ENCODE measurements around the gene CCDC38. TPM values are rescaled to one million over a fixed set of nuclear protein-coding genes. Genes with fewer than 3 reads are reported as not detected.

Gene CCDC38
- total and polyA plus RNA-seq, 4 donors, result 0.46 to 1.4 (median 0.93) TPM

- TF ChIP-seq TAF1 (conservative IDR thresholded peaks at IDR 0.05), result no peak
- no peak for TF ChIP-seq HNF4G (IDR thresholded peaks at IDR 0.05)
- TF ChIP-seq GABPA (IDR thresholded peaks at IDR 0.05 in 1 of 2, conservative IDR thresholded peaks at IDR 0.05 in 1 of 2), result no peak
- TF ChIP-seq FOXA2 (IDR thresholded peaks at IDR 0.05), result no peak
- TF ChIP-seq YY1 (IDR thresholded peaks at IDR 0.05), result no peak
- no peak for TF ChIP-seq EGR1 (IDR thresholded peaks at IDR 0.05; ENCODE audit: low read depth in 2 of 2)
- no peak for TF ChIP-seq ATF3 (IDR thresholded peaks at IDR 0.05)
- TF ChIP-seq FOXA1 (IDR thresholded peaks at IDR 0.05), result no peak
- no peak for TF ChIP-seq HNF4A (conservative IDR thresholded peaks at IDR 0.05)
These were observed 51.5 kb downstream of the CCDC38 start (continued) for GRCh38 chr12:95890958-95891357.

GRCh38 chr12:95887311-95887710 lies 55.1 kb downstream of the CCDC38 start:
- no peak overlapping the region for H3K27ac ChIP-seq (ENCODE audit: low read depth in 1 of 2, low read length in 2 of 2)
- H3K9ac ChIP-seq (ENCODE audit: low read depth in 1 of 2, low read length in 2 of 2), result no peak overlapping the region
- WGBS, result 87% methylated on average over 5 of the region's 5 CpGs
- DNase-seq (ENCODE audit: low spot score), result no peak
- no peaks in the 10 kb centered on the region for H3K27me3 ChIP-seq (ENCODE audit: control insufficient read depth in 4 of 4, insufficient read depth in 4 of 4, low read length in 3 of 4)
- TF ChIP-seq REST (IDR thresholded peaks at IDR 0.05) (no peak), GABPA (IDR thresholded peaks at IDR 0.05 in 1 of 2, conservative IDR thresholded peaks at IDR 0.05 in 1 of 2) (no peak), ATF3 (IDR thresholded peaks at IDR 0.05) (no peak), FOXA2 (IDR thresholded peaks at IDR 0.05) (no peak), NR2F2 (IDR thresholded peaks at IDR 0.05) (no peak), MAX (IDR thresholded peaks at IDR 0.05) (no peak), TAF1 (conservative IDR thresholded peaks at IDR 0.05) (no peak), RXRA (IDR thresholded peaks at IDR 0.05) (no peak), RAD21 (IDR thresholded peaks at IDR 0.05) (no peak), EGR1 (IDR thresholded peaks at IDR 0.05; ENCODE audit: low read depth in 2 of 2) (no peak), ZBTB33 (IDR thresholded peaks at IDR 0.05) (no peak), JUND (IDR thresholded peaks at IDR 0.05) (no peak), HNF4A (conservative IDR thresholded peaks at IDR 0.05) (no peak), YY1 (IDR thresholded peaks at IDR 0.05) (no peak), FOXA1 (IDR thresholded peaks at IDR 0.05) (no peak), CTCF (IDR thresholded peaks at IDR 0.05; ENCODE audit: low read depth, low read length, missing input control) (no peak), SP1 (IDR thresholded peaks at IDR 0.05) (no peak), HNF4G (IDR thresholded peaks at IDR 0.05) (no peak)
- H3K4me1 ChIP-seq (ENCODE audit: control insufficient read depth in 4 of 4, insufficient read depth in 4 of 4, low read length in 3 of 4), result no peaks in the 10 kb centered on the region
- no peaks in the 10 kb centered on the region for H3K36me3 ChIP-seq (ENCODE audit: control insufficient read depth in 4 of 4, insufficient read depth in 3 of 4, low read depth in 1 of 4, low read length in 3 of 4)
- H3K4me3 ChIP-seq (ENCODE audit: low read depth in 1 of 3, low read length in 3 of 3), result no peak overlapping the region
- H3K9me3 ChIP-seq (ENCODE audit: control insufficient read depth in 4 of 4, low read length in 3 of 4), result peaks cover 0 to 2% (median 0%) of the 10 kb centered on the region in 4 donors
